Measurements from ENCODE around the gene USH1C.

- TF ChIP-seq, protein P1, sequence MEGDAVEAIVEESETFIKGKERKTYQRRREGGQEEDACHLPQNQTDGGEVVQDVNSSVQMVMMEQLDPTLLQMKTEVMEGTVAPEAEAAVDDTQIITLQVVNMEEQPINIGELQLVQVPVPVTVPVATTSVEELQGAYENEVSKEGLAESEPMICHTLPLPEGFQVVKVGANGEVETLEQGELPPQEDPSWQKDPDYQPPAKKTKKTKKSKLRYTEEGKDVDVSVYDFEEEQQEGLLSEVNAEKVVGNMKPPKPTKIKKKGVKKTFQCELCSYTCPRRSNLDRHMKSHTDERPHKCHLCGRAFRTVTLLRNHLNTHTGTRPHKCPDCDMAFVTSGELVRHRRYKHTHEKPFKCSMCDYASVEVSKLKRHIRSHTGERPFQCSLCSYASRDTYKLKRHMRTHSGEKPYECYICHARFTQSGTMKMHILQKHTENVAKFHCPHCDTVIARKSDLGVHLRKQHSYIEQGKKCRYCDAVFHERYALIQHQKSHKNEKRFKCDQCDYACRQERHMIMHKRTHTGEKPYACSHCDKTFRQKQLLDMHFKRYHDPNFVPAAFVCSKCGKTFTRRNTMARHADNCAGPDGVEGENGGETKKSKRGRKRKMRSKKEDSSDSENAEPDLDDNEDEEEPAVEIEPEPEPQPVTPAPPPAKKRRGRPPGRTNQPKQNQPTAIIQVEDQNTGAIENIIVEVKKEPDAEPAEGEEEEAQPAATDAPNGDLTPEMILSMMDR (IDR thresholded peaks at IDR 0.05): no peak
- TF ChIP-seq POLR2A (IDR thresholded peaks at IDR 0.05): no peak
Measured at GRCh38 chr11:17547051-17547577, 2.9 kb upstream of the USH1C start, which contains the start of gene OTOG.

Measured in adrenal gland (tissue), 5 donors.